Right lobe of liver (tissue), 4 donors: ENCODE measurements around the gene SLC25A13.

Experiments
- CTCF ChIP-seq, 4 donors: fragments of 200-600 bp in 3 of 4; fragments of 450-650 bp in 1 of 4; IDR thresholded peaks; one replicate each; pipeline versions ENCODE4 v1.5.1 to v1.8.0; 2016 to 2022; ENCODE audit warnings: antibody characterized with exemption in 4 of 4, mild to moderate bottlenecking in 2 of 4
- POLR2A ChIP-seq: fragments of 450-650 bp; IDR thresholded peaks from one replicate; pipeline ENCODE4 v1.6.1; 2017; ENCODE audit warnings: antibody characterized with exemption, mild to moderate bottlenecking
- donor health status: DM: no; HTN: no; CAD: no.
- donor health status: DM: no; HTN: no; CAD: no.
- donor health status: DM: no; HTN: yes; CAD: no.

GRCh38 chr7:96076350-96076707 lies 245.6 kb downstream of the SLC25A13 start:
- TF ChIP-seq CTCF (IDR thresholded peaks at IDR 0.05) (no peak), POLR2A (no peak)
